NCI-H1092 treated with DMSO at 0.1 percent for 48 hours (cell line): ENCODE measurements around the gene TOP2A.

Experiments used
- DNase-seq: peaks from one replicate; lab custom pipeline; 2025; lab: John Stamatoyannopoulos, UW

Gene TOP2A

DNA sequence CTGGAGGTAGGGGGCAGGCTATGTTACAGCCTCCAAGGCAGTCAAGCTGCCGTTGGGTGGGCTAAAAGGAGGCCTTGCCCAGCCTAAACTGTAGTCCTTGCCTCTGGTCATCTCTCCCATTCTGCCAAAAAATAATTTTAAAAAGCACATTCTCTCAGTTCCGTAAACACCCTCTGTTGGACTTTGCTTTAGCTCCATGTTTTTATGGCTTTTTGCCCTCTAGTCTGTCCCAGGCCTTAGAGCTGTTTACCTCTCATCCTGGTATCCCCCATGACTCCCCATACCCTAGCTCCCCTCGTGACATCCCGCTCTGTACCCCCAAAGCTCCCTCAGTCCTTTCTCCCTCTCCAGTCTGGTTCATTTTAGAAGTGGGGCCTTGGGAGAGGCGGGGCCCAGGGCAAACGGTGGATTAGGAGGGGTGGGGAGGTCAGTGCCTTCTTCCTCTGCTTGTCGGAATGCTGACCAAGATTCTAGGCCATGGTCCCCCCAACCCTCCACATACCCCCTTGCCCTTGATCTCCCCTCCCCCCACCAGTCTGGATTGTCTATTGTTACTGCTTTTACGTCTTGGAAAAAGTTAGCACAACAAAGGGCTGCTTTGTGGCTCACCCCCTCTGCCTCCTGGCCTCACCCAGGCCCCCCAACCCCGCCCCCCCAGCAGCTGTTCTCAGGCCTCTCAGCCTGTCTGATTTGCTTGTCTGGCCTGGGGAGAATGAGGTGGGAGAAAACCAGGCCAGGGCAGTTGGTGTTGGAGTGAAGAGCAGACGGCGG, 71.5 kb downstream of the TOP2A start:
- DNase-seq = no peak

DNA sequence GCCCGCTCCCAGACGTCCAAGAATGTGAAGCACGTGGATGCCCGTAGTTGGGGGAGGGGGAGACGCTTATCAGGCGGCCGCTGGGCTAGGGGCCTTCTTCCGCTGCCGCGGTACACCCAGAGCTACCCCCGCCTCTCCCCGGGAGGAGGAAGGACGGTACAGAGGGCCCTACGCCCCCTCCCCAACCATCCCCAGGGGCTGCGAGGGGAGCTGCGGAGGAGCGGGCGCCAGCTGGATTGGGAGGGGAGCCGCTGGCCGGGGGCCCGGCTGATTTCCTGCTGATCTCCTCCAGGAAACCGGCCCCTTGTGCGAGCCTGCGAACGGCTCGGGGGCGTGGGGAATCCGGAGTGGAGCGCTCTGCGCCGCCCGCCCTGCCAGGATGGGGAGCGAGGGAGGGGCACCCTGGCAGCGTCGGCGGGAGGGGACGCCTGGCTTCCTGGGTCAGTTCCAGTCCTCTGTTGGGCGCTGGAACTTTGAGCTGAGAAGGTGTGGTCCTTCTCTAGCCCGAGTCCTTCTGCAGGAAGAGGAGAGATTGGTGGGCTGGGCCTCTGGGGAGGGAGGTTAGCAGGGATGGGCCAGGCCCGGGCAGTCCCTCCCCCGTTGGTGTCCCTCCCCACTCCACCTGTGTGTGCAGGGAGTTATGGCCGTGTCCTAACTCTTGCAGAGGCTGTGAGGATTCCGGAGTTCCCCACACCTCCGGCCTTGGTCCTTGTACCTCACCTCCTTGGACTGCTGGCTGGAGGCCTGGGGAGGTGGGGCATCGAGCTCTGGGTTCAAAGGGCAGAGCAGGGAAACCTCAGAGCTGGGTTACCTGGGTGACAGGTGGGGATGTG, 72.3 kb downstream of the TOP2A start:
- peak; percentile 52 for DNase-seq

GRCh38 chr17:40344421-40345160, 73.1 kb downstream of the TOP2A start:
- DNase-seq = no peak

DNA sequence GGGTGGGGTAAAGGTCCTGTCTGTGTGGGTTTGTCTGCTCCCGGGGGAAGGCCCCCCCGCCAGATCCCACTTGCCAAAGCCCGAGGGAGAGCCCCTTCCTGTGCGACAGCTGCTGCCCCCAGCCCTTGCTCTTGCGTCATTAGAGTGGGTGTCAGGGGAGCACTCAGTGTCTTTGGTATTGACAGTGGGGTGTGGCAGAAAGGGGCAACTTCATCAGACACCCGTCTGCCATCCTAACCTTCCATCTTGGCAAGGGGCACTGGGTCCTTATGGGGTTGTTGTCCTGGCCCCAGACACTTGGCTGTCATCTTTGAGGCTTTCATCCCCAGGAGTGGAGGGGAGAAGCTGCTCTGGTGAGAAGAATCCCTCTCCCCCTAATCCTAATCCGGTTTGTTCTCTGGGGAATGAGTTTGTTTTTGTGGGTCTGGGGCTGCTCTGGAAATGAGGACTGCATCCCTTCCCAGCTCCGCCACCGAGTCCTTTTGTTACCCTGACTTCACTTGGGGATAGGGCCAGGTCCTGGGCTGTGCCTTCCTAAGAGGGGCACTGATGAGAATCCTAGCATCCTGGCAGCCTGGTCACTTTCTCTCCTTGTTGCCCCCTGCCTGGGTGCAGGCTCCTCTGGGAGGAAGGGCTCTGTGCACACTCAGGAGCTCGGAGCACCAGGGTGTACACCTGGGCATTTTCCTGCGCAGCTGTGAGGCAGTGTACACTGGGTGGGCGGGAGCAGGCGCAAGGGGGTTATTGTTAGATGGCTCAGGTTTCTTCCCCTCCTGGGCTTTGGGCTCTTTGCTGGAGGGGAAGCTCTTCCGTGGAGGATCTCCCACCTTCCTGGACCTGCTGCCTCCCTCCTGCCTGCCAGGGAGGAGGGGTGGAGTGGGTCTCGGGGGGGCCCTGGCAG, 74.2 kb downstream of the TOP2A start:
- DNase-seq = peak; percentile 37

GRCh38 chr17:40342504-40343218, 75.0 kb downstream of the TOP2A start:
- no peak for DNase-seq

DNA sequence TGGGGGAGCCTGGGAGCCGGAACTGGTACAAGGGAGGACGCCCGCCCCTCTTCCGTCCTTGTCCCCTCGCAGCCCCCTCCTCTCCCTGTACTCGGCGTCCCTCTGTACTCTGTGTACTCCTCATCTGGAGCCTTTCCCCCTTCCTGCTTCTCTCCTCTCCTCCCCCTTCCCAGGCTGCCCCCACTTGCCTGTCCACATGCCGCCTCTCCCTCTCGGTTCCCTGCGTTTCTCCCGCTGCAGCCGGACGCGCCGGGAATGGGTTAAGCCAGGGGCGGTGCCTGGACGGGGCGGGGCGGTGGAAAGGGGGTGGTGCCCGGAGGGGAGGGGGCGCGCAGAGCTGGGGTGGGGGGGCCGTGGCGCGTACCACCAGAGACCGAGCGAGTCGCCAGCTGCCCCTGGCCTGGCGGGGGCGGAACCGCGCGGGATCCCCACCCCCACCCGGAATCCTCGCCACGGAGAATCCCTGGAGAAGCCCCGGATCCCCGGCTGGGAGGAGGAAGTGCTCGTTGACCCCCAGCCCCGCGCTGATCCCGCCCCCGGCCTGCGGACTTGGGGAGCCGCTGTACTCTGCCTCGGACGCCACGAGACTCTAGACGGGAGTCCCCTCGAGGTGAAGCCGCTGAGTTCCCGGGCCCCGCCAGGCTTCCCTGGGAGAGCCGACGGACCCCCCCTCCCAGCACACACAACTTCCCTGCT, 75.7 kb downstream of the TOP2A start:
- DNase-seq = peak; percentile 25

- peak; percentile 52 for DNase-seq
Observed at GRCh38 chr17:40340880-40341807, 76.6 kb downstream of the TOP2A start.

GRCh38 chr17:40340327-40340726, 77.4 kb downstream of the TOP2A start:
- DNase-seq = no peak

DNA sequence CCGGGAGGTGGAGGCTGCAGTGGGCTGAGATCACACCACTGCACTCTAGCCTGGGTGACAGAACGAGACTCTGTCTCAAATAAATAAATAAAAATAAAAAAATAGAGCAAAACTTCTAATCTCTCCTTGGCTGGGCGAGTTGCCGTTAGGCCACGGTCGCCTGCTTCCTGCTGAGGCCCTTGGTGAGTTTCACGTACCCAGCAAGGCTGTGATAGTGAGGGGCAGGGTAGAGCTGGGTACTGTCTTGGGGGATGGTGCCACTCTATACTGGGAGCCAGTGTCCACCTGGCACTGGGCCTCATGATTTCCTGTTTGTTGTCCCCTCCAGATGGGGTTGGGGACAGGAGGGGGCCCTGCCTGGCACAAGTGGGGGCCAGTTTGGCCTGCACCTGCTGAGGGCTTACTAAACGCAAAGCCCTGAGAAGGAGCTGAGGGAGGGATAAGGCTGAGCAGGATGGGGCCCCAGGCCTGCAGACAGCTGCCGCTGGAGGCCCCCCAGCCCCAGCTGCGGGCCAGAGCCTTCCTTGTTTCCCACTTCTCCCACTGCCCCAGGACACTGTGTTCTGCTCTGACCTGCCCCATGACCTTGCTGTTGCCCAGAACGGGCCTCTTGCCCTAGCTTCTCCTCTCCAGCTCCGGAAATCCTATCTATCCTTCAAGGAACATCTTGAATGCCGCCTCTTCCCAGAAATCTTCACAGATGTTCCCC, 78.6 kb downstream of the TOP2A start:
- no peak for DNase-seq
